H1 (cell line): ENCODE data around the gene FAM167B. TPM values are rescaled to one million over a fixed set of nuclear protein-coding genes. Genes with fewer than 3 reads are reported as not detected.

ENCODE experiments used
- CBX5 ChIP-seq: fragments of 300-800, 300-1000 bp; sonication (generic); IDR thresholded peaks from 2 replicates; pipeline ENCODE4 v1.7.1; 2016; ENCODE audit warnings: antibody characterized with exemption, low read length, low read depth
- CBX8 ChIP-seq: fragments of 300-800, 300-1000 bp; sonication (generic); IDR thresholded peaks from 2 replicates; pipeline ENCODE4 v1.7.1; 2016; ENCODE audit warnings: low read depth, low read length, borderline replicate concordance
- E2F6 ChIP-seq: IDR thresholded peaks from 2 replicates; pipeline ENCODE4 v1.6.1; 2012; ENCODE audit warnings: inconsistent platforms
- GABPA ChIP-seq: IDR thresholded peaks from 2 replicates; pipeline ENCODE4 v1.6.1; 2011; ENCODE audit warnings: mild to moderate bottlenecking, low read length, moderate library complexity, borderline replicate concordance; ENCODE audit not compliant: insufficient read depth
- HDAC2 ChIP-seq, 2 experiments: fragments of 300-600 bp in 1 of 2; sonication (generic) in 1 of 2; IDR thresholded peaks; 2 replicates each; pipeline ENCODE4 v1.6.1; 2011 to 2012; ENCODE audit warnings: low read depth in 2 of 2, low read length in 2 of 2, mild to moderate bottlenecking in 2 of 2, moderate library complexity in 2 of 2, borderline replicate concordance in 1 of 2, inconsistent platforms in 1 of 2
- HDAC6 ChIP-seq: IDR thresholded peaks from one replicate; pipeline ENCODE4 v1.7.1; 2012; ENCODE audit warnings: low read depth, mild to moderate bottlenecking, inconsistent platforms, low read length, moderate library complexity
- PHF8 ChIP-seq: fragments of 200-600 bp; sonication (generic); conservative IDR thresholded peaks from 2 replicates; pipeline ENCODE4 v1.7.1; 2012; ENCODE audit warnings: low read depth, mild to moderate bottlenecking, inconsistent platforms, low read length, moderate library complexity
- RFX5 ChIP-seq: IDR thresholded peaks from 2 replicates; pipeline ENCODE4 v1.6.1; 2011; ENCODE audit warnings: low read depth, low read length, improper control_type of control experiment, borderline replicate concordance
- polyA plus RNA-seq, 7 experiments: library from polyadenylated mRNA; depleted of rRNA in 3 of 7; stranded (reverse) in 5 of 7; unstranded in 2 of 7; fragments of >200 nt in 5 of 7; fragments of 200-250 nt in 2 of 7; gene quantifications; 1 replicate in 5 of 7; 2 replicates in 1 of 7; 4 replicates in 1 of 7; pipeline versions ENCODE4 v1.2.1 to v1.2.3, GENCODE V29; 2011 to 2013; ENCODE audit warnings: missing spikeins in 2 of 7, mixed read lengths in 2 of 7
- total RNA-seq: library from RNA; stranded (reverse); fragmentation: NEBNext Ultra II Directional; extraction: Animal tissue kit (Norgen Biotek cat#: 25700); gene quantifications from 2 replicates; pipeline ENCODE4 v1.2.1, GENCODE V29; 2021

The FAM167B gene
- total and polyA plus RNA-seq, 2 of the 8 experiments (the other 6 are each of a cell fraction or from before 2014, with no cell fraction given) = 2.8 to 3.9 TPM

DNA sequence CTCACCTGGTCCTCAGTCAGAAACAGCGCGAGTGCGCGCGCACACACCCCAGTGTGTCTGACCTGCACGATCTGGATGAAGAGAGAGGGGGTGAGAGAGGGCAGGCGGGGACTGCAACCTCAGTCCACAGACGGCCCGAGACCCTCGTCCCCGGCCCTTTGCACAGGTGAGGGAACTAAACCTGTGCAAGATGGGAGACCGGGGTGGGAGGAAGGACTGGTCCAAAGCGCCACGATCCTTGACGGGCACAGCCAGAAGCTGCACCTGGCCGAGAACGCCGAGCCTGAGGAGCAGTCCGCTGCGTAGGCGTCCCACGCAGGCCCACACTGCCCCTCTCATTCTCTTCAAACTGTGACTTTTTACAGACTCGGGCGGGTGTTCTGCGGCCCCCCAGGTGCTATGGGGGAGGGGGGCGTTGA lies 42.1 kb upstream of the FAM167B start (continued):
- TF ChIP-seq E2F6 (no peak), HDAC2 (IDR thresholded peaks at IDR 0.05; ENCODE audit: borderline replicate concordance in 1 of 2, low read depth in 2 of 2, low read length in 2 of 2) (no peak), PHF8 (no peak), CBX8 (no peak), RFX5 (no peak), CBX5 (no peak), HDAC6 (no peak), GABPA (no peak)
